ENCODE measurements around the gene ADCY9.

DNA sequence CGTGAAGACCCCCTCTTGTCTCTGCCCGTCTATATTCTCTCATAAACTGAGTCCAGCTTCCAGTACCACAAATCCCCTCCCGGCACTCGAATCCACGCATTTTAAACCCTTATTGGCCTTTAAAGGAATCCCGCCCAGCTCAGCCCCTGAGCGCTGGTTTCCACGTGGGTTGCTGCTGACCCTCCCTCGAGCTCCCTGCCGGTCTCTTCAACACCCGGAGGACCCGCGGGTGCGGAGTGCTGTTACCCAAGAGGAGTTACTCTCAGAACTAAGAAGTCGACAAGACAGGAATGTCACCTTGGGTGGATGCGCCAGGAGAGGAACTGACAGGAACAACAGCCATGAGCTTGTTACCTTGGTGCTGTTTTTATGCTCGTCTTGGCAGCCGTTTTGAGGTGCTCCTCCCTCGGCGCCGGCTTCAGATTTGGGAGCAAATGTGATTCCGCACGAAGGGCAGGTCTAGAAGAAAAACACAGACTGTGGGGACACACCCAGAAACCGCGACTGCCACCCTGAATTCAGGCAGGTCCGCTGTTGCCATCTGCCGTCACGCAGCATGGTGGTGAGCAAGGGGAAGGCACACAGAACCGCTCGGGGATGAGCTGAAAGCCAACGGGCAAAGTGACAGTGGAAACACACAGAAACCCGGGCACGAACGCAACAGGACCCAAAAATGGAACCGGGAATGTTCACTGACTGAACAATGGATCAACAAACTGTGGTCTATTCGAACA, 123.0 kb downstream of the ADCY9 start:
- no peak for TF ChIP-seq MYC (IDR thresholded peaks at IDR 0.05; ENCODE audit: low read depth, low read length)
- TF ChIP-seq CTCF (IDR thresholded peaks at IDR 0.05; ENCODE audit: low read depth, low read length): no peak
- TF ChIP-seq POLR2A (IDR thresholded peaks at IDR 0.05; ENCODE audit: extremely low read depth, insufficient read length): no peak
